CD4-positive, alpha-beta T cell treated with Interleukin-10 for 1 hour (primary cell): ENCODE results near the gene HPCA.

Experiments used
- DNase-seq: peaks from one replicate; pipeline ENCODE4 v3.0.0-alpha.2; 2020

Gene HPCA

GRCh38 chr1:32939655-32940371, 53.5 kb downstream of the HPCA start:
- DNase-seq = no peak

GRCh38 chr1:32944180-32944579, 57.9 kb downstream of the HPCA start:
- no peak for DNase-seq
